Body of pancreas (tissue), 4 donors: ENCODE results near the gene ATG12. TPM values are rescaled to one million over a fixed set of nuclear protein-coding genes. Genes with fewer than 3 reads are reported as not detected.

Source experiments
- ATAC-seq: fragments of 150-250 bp; one replicate; pipeline ENCODE4 v1.9.1; 2016
- DNase-seq, 4 donors: peaks; one replicate each; pipeline ENCODE4 v3.0.0-alpha.2; 2019
- H3K27ac ChIP-seq, 4 donors: fragments of 200-600 bp; sonication (generic); 1 replicate in 3 of 4; 2 replicates in 1 of 4; pipeline versions ENCODE4 v1.5.1 to v1.6.1; 2016 to 2019; ENCODE audit warnings: mild to moderate bottlenecking in 1 of 4, mixed read lengths in 1 of 4, moderate library complexity in 1 of 4
- H3K27me3 ChIP-seq, 2 donors: fragments of 200-600 bp; sonication (generic); one replicate each; pipeline ENCODE4 v1.6.0; 2016; ENCODE audit warnings: mild to moderate bottlenecking in 1 of 2
- H3K36me3 ChIP-seq, 2 donors: fragments of 200-600 bp; sonication (generic); replicated peaks in 1 of 2; 2 replicates each; pipeline ENCODE4 v1.5.1; 2016; ENCODE audit warnings: low read depth in 2 of 2; ENCODE audit not compliant: insufficient read depth in 1 of 2
- H3K4me1 ChIP-seq: fragments of 200-600 bp; sonication (generic); one replicate; pipeline ENCODE4 v1.6.0; 2016
- H3K4me3 ChIP-seq, 2 donors: fragments of 200-600 bp; sonication (generic); 1 replicate in 1 of 2; 2 replicates in 1 of 2; pipeline ENCODE4 v1.5.1; 2016 to 2019
- H3K9me3 ChIP-seq, 3 donors: fragments of 200-600 bp; sonication (generic); 1 replicate in 2 of 3; 2 replicates in 1 of 3; pipeline ENCODE4 v1.5.1; 2016
- POLR2A ChIP-seq, 3 donors: fragments of 450-650 bp; IDR thresholded peaks; one replicate each; pipeline ENCODE4 v1.6.1; 2016; ENCODE audit warnings: antibody characterized with exemption in 3 of 3, mild to moderate bottlenecking in 2 of 3
- WGBS, 2 donors: methylation state at CpG; one replicate each; pipeline ENCODE4 v1.1.5; 2017; 5-methylcytosine and 5-hydroxymethylcytosine counted together
- intact Hi-C: fragments of 100-400 bp; cut with DNase I; formaldehyde crosslinking; loops from one replicate; pipeline ENCODE4 v1.15.1; 2023
- total RNA-seq, 2 donors: library from RNA; depleted of rRNA; stranded (reverse); fragments of >200 nt; gene quantifications; one replicate each; pipeline ENCODE4 v1.1.0, GENCODE V29; 2016
- TF ChIP-seq, protein P1 (sequence below), 7 experiments: fragments of 450-650 bp in 4 of 7; fragments of 200-600 bp in 3 of 7; sonication (generic) in 3 of 7; IDR thresholded peaks; one replicate each; pipeline ENCODE4 v1.5.1; 2016 to 2019; ENCODE audit warnings: antibody characterized with exemption in 7 of 7

The ATG12 gene
- total RNA-seq, 2 donors from 2014 or later = 28.3 to 47.5 TPM

- DNase-seq = peak in 2 of 4 donors; percentile 10 to 11
- TF ChIP-seq, protein P1, sequence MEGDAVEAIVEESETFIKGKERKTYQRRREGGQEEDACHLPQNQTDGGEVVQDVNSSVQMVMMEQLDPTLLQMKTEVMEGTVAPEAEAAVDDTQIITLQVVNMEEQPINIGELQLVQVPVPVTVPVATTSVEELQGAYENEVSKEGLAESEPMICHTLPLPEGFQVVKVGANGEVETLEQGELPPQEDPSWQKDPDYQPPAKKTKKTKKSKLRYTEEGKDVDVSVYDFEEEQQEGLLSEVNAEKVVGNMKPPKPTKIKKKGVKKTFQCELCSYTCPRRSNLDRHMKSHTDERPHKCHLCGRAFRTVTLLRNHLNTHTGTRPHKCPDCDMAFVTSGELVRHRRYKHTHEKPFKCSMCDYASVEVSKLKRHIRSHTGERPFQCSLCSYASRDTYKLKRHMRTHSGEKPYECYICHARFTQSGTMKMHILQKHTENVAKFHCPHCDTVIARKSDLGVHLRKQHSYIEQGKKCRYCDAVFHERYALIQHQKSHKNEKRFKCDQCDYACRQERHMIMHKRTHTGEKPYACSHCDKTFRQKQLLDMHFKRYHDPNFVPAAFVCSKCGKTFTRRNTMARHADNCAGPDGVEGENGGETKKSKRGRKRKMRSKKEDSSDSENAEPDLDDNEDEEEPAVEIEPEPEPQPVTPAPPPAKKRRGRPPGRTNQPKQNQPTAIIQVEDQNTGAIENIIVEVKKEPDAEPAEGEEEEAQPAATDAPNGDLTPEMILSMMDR (IDR thresholded peaks at IDR 0.05) = no peak
- TF ChIP-seq POLR2A (IDR thresholded peaks at IDR 0.05) = no peak
- Histone ChIP-seq H3K4me1 (peaks cover 9% of the 10 kb centered on the region), H3K4me3 (no peak overlapping the region), H3K36me3 (no peaks in the 10 kb centered on the region), H3K27me3 (no peaks in the 10 kb centered on the region), H3K27ac (no peak overlapping the region), H3K9me3 (no peaks in the 10 kb centered on the region)
- ATAC-seq = peak; percentile 30
- intact Hi-C loops = no loop called here
- 16 to 18% methylated on average over 2 of the region's 2 CpGs for WGBS, 2 donors
These were observed 43.1 kb downstream of the ATG12 start for GRCh38 chr5:115798252-115798651.

DNA sequence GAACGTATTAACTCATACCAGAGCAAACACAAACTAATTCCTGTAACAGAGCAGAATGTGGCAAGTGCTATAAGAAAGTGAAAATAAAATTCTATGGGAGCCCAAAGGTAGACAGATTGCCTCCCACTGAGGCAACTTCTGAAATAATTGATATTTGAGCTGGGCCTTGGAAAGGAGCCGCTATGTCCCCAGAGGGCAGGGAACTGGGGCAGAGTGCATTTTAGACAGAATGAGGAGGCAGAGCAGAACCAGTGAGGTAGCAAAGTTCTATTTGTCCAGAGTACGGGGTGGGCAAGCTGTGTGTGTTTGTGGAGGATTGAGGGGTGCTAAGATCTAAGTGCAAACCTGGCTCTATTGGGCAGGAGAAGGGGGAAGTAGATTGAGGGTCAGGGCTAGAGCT, 44.7 kb downstream of the ATG12 start:
- peaks cover 9% of the 10 kb centered on the region for H3K4me1 ChIP-seq
- intact Hi-C loops = no loop called here
- no peaks in the 10 kb centered on the region for H3K9me3 ChIP-seq
- H3K36me3 ChIP-seq = no peaks in the 10 kb centered on the region
- no peaks in the 10 kb centered on the region for H3K27me3 ChIP-seq
- WGBS, 2 donors = 88 to 92% methylated on average over 3 of the region's 3 CpGs
- no peak overlapping the region for H3K4me3 ChIP-seq
- no peak for ATAC-seq
- no peak for TF ChIP-seq POLR2A (IDR thresholded peaks at IDR 0.05)
- TF ChIP-seq, protein P1 (IDR thresholded peaks at IDR 0.05) = no peak
- H3K27ac ChIP-seq = no peak overlapping the region
- no peak for DNase-seq

GRCh38 chr5:115795700-115796099, 45.7 kb downstream of the ATG12 start:
- Histone ChIP-seq H3K27ac (no peak overlapping the region), H3K4me3 (no peak overlapping the region), H3K4me1 (peaks cover 9% of the 10 kb centered on the region), H3K27me3 (no peaks in the 10 kb centered on the region), H3K9me3 (no peaks in the 10 kb centered on the region), H3K36me3 (no peaks in the 10 kb centered on the region)
- 96 to 97% methylated on average over 1 of the region's 1 CpG for WGBS, 2 donors
- TF ChIP-seq POLR2A (IDR thresholded peaks at IDR 0.05) = no peak
- TF ChIP-seq, protein P1 (IDR thresholded peaks at IDR 0.05) = no peak
- intact Hi-C loops = no loop called here
- ATAC-seq (no peak), DNase-seq (no peak)

DNA sequence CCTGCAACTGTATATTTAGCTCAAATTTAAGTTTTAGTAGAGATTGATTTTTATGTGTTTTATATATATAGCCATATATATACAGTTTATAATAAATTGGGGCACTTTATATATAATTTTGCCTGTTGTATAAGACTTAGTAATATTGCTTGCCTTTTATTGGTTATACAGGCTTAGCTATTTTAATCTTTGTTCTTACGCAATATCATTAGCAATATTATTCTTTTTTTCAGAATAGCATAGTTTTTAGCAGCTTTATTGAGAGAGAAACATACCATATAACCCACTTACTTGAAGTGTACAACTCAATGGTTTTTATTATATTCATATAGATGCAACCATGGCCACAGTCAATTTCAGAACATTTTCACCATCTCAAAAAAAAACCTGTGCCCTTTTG, 52.9 kb downstream of the ATG12 start:
- Histone ChIP-seq H3K27ac (no peak overlapping the region), H3K9me3 (no peaks in the 10 kb centered on the region), H3K27me3 (no peaks in the 10 kb centered on the region), H3K36me3 (no peaks in the 10 kb centered on the region), H3K4me3 (no peak overlapping the region), H3K4me1 (no peaks in the 10 kb centered on the region)
- TF ChIP-seq, protein P1 (IDR thresholded peaks at IDR 0.05) = no peak
- no peak for TF ChIP-seq POLR2A (IDR thresholded peaks at IDR 0.05)
- ATAC-seq (no peak), DNase-seq (no peak)
- WGBS, 2 donors = 98 to 100% methylated on average over 1 of the region's 1 CpG
- intact Hi-C loops = no loop called here

GRCh38 chr5:115787426-115787825, 53.9 kb downstream of the ATG12 start:
- Histone ChIP-seq H3K27ac (no peak overlapping the region), H3K4me1 (no peaks in the 10 kb centered on the region), H3K9me3 (no peaks in the 10 kb centered on the region), H3K4me3 (no peak overlapping the region), H3K27me3 (no peaks in the 10 kb centered on the region), H3K36me3 (no peaks in the 10 kb centered on the region)
- ATAC-seq (no peak), DNase-seq (no peak)
- intact Hi-C loops = no loop called here
- WGBS, 2 donors = 0 to 33% methylated on average over 1 of the region's 1 CpG
- TF ChIP-seq POLR2A (IDR thresholded peaks at IDR 0.05) = no peak
- TF ChIP-seq, protein P1 (IDR thresholded peaks at IDR 0.05) = no peak
